Astrocyte of the spinal cord (primary cell): ENCODE results near the gene TUB.

Experiments used
- DNase-seq: peaks from one replicate; pipeline ENCODE4 v3.0.0; 2011; ENCODE audit warnings: low read depth, low spot score
- H3K4me3 ChIP-seq: 2 replicates; pipeline ENCODE4 v1.5.1; 2011; ENCODE audit warnings: low read depth, mild to moderate bottlenecking, low read length, moderate library complexity
- in situ Hi-C: cut with HindIII; loops from 2 replicates; pipeline ENCODE4 v1.10.0; 2017; ENCODE audit warnings: low sequenced_read_pairs
- TF ChIP-seq, protein P1 (sequence below): IDR thresholded peaks from 2 replicates; pipeline ENCODE4 v1.5.1; 2012; ENCODE audit warnings: low read depth, mild to moderate bottlenecking, low read length, inconsistent platforms

Gene TUB, protein sequence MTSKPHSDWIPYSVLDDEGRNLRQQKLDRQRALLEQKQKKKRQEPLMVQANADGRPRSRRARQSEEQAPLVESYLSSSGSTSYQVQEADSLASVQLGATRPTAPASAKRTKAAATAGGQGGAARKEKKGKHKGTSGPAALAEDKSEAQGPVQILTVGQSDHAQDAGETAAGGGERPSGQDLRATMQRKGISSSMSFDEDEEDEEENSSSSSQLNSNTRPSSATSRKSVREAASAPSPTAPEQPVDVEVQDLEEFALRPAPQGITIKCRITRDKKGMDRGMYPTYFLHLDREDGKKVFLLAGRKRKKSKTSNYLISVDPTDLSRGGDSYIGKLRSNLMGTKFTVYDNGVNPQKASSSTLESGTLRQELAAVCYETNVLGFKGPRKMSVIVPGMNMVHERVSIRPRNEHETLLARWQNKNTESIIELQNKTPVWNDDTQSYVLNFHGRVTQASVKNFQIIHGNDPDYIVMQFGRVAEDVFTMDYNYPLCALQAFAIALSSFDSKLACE

DNA sequence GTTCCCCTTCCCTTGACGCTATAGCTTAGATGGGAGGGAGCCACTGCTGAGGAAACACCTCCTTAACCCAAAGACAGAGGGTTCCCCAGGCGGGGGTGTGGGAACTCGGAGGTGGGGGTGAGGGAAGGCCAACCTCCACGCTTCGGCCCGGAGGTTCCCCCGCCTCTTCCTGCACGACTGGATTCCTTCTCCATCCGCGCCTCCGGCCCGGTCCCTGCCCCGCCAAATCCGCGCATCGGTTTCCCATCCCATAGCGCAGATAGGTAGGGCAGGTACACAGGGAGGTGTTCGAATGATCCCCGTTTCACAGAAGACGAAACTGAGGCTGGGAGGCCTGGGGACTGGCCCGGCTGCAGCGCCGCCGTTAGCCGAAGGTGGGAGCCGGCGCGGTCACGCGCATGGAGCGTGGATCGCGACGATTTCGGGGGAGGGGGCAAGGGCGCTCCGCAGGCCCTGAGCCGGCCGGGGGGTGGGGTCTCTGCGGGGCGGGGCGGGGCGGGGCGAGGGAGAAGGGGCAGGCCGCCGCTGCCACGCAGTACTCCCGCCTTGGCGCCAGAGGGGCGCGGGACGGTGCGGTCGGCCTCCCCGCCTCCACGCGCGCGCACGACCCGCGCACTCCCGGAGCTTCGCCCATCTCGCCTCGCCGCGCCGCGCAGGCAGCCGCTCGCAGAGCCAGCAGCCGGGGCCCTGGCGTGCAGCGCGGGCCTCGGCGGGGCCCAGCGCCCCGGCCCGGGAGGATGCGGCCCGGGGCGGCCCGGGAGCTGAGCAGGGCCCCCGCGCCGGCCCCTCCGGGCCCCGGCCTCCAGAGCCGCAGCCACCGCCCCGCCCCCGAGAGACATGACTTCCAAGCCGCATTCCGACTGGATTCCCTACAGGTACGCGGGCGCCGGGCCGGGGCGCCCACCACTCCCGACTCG is at the start of gene TUB:
Gene TUB (plus strand): TSS at position 538 of the 917 bp plus-strand sequence. CDS start 300 bp downstream, at position 838.
- TF ChIP-seq, protein P1, sequence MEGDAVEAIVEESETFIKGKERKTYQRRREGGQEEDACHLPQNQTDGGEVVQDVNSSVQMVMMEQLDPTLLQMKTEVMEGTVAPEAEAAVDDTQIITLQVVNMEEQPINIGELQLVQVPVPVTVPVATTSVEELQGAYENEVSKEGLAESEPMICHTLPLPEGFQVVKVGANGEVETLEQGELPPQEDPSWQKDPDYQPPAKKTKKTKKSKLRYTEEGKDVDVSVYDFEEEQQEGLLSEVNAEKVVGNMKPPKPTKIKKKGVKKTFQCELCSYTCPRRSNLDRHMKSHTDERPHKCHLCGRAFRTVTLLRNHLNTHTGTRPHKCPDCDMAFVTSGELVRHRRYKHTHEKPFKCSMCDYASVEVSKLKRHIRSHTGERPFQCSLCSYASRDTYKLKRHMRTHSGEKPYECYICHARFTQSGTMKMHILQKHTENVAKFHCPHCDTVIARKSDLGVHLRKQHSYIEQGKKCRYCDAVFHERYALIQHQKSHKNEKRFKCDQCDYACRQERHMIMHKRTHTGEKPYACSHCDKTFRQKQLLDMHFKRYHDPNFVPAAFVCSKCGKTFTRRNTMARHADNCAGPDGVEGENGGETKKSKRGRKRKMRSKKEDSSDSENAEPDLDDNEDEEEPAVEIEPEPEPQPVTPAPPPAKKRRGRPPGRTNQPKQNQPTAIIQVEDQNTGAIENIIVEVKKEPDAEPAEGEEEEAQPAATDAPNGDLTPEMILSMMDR = no peak
- peak within 1 kb of the TSS; percentile 45 for H3K4me3 ChIP-seq
- in situ Hi-C loops = no loop called here
- no peak for DNase-seq

DNA sequence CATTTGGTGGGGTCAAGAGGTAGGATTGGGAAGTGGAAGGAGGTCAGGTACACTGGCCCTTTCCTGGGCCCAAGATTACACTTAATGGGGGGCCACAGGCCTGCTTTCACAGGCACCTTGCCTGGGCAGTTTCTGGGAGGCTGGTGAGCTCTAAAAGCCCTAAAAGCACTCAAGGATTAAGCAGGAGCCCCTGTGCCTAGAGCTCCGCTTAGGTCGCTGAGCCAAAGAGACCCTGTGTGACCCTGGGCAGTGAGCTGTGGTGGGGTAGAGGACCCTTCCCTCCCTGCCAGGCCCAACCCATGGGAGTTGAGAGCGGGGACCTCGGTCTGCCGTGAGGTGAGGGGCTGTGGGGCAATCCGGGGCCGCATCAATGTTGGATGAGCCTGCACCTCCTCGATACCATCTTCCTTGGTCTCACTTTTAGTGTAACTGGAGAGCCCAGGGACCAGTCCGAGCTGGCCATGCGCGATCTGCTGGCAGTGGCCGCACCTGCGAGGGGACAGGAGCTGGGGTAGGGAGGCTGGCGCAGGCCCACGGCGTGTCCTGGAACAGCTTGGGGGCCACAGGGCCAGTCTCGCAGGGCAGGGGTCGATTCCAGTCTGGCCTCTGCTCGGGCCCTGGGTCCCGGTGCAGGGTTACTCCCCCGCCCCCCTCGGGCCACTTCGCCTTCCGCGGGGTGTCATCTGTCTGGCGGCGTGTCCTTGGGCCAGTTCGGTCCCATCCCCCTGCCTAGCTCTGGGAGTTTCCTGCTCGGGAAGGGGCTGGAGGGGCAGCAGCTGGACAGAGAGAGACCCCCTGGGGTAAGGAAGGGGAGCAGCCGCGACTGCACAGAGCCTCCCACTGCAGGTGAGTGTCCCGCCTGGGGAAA is 49.5 kb upstream of the TUB start:
- TF ChIP-seq, protein P1 = no peak
- in situ Hi-C loops = no loop called here
- no peak overlapping the region for H3K4me3 ChIP-seq
- no peak for DNase-seq

DNA sequence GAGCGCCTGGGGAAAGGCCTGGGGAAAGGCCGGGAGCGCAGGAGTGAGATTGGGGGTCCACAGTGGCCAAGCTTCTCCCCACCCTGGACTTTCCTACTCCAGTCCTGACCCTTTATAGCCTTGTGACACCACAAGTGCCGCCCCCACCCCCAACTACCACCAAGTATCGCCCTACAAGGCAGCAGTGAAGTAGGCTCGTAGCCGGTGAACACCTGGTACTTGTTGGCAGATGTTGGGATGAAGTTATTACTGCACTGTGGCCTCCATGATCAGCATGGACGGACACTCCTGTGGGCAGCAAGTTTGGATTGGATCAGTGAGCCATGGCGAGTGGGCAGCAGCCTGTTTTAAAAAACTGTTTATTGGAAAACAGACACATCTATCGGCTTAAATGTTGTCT is 48.9 kb upstream of the TUB start:
- H3K4me3 ChIP-seq = no peak overlapping the region
- TF ChIP-seq, protein P1 = no peak
- no peak for DNase-seq
- in situ Hi-C loops = no loop called here

DNA sequence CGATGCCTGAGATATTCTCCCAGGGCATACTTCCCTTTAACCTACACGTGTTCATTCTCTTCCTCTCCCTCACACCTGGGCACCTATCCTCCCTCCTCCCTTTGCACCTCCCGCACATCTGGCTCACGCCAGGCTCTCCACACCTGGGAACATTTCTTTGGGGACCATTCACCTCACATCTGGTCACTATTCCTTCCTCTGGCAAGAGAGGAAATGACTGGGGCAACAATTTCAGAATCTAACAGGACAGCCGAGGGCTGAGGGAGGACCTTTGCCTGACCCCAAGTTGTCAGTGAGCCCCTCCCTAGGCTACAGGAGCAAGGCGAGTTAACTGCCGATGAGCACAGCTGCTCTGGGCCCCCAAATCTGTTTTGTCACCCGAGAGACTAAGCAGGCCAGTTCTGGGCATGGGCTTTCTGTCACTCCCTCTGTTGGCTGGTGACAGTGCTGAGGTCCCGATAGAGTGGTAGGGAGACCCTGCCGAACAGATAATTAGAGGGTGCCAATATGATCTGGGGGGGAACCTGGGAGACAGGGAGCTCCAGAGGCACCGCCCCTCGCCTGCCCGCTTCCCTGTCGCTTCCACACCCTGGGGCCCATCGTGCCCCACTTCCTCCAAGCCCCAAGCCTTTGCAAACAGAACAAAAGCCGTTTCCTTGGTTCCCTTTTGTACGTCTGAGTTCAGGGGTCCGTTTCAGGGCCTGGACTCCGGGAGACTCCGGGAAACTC is 48.3 kb upstream of the TUB start:
- in situ Hi-C loops = no loop called here
- TF ChIP-seq, protein P1 = no peak
- no peak overlapping the region for H3K4me3 ChIP-seq
- DNase-seq = no peak

DNA sequence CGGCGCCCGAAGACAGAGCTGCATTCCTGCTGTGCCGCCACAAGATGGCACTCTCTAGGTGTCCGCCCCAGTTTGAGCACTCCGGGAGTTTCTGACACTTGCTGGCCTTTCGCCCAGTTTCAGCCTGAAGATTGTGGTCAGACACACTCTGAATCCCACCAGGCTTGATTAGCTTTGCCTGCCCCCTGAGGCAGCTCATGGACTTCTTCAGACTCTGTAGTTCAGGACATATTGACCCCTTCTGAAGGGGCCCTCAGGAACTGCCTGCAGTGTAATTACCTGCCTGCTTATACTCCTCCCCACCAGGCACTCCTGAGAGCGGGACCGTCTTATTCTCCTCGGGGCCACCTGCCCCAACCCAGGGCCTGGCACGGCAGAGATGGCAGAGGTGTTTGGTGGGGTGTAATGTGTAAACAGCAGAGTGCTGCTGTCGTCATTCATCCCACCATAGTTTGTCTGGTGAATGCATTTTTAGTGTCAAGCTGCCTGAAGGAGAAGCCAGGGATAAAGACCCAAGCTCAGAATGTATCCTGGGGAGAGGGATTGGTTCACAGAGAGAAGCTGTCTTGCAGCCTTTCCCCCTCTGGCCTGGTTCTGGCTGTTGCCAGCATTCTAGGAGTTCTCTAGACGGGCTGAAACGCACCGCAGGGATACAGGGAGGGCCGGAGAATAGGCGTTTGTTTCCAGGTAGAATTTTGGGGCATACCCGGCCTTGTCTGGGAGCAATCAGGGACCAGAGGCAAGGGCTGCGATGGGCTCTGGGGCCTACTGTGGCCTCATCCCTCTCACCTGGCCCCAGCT is 47.5 kb upstream of the TUB start:
- peak; percentile 79 for DNase-seq
- no peak overlapping the region for H3K4me3 ChIP-seq
- in situ Hi-C loops = no loop called here
- TF ChIP-seq, protein P1 = peak; percentile 95
